SK-N-SH (cell line): ENCODE measurements around the gene HYPK. TPM values are rescaled to one million over a fixed set of nuclear protein-coding genes. Genes with fewer than 3 reads are reported as not detected.

Experiments
- CTCF ChIA-PET: fragments of 300-600, 350-600 bp; formaldehyde crosslinking; extraction: SDS; loops from one replicate; lab custom pipeline; 2021; lab: Yijun Ruan, JAX
- POLR2A ChIA-PET: fragments of 350-600 bp; sonication (Branson Sonifier 250); formaldehyde crosslinking; extraction: SDS; loops from one replicate; lab custom pipeline; 2020; ENCODE audit warnings: antibody characterized with exemption, inconsistent platforms; lab: Yijun Ruan, JAX
- DNase-seq: peaks from one replicate; pipeline ENCODE4 v3.0.0; 2012
- H2AFZ ChIP-seq: fragments of 200-600 bp; sonication (generic); 2 replicates; pipeline ENCODE4 v1.8.1; 2016; ENCODE audit warnings: antibody characterized with exemption, mild to moderate bottlenecking, low read depth
- H3F3A ChIP-seq: fragments of 200-600 bp; sonication (generic); replicated peaks from 2 replicates; pipeline ENCODE3; 2016; ENCODE audit warnings: antibody characterized with exemption, mild to moderate bottlenecking; ENCODE audit not compliant: insufficient read depth
- H3K27ac ChIP-seq, 2 experiments: fragments of 200-500 bp in 1 of 2; fragments of 200-600 bp in 1 of 2; sonication (Bioruptor generic) in 1 of 2; sonication (generic), shearing (Covaris generic) in 1 of 2; 2 replicates each; pipeline versions ENCODE4 v1.5.1 to v1.6.1; 2014 to 2016; ENCODE audit warnings: low read depth in 2 of 2, inconsistent platforms in 1 of 2, low read length in 1 of 2, mild to moderate bottlenecking in 1 of 2, mixed read lengths in 1 of 2
- H3K27me3 ChIP-seq: fragments of 200-600 bp; sonication (generic), shearing (Covaris generic); 2 replicates; pipeline ENCODE4 v1.6.1; 2016; ENCODE audit warnings: mixed run types; ENCODE audit not compliant: insufficient read depth
- H3K36me3 ChIP-seq, 2 experiments: fragments of 200-500 bp in 1 of 2; fragments of 200-600 bp in 1 of 2; sonication (Bioruptor generic) in 1 of 2; sonication (generic) in 1 of 2; replicated peaks in 1 of 2; 2 replicates each; pipeline versions ENCODE3 to v1.5.1; 2014 to 2016; ENCODE audit warnings: low read length in 1 of 2, mild to moderate bottlenecking in 1 of 2; ENCODE audit not compliant: insufficient read depth in 2 of 2, control insufficient read depth in 1 of 2
- H3K4me1 ChIP-seq, 2 experiments: fragments of 200-500 bp in 1 of 2; fragments of 200-600 bp in 1 of 2; sonication (Bioruptor generic) in 1 of 2; sonication (generic), shearing (Covaris generic) in 1 of 2; 2 replicates each; pipeline versions ENCODE4 v1.5.1 to v1.6.1; 2014 to 2016; ENCODE audit warnings: low read depth in 1 of 2, low read length in 1 of 2, mixed run types in 1 of 2; ENCODE audit not compliant: insufficient read depth in 2 of 2, control insufficient read depth in 1 of 2
- H3K4me2 ChIP-seq: fragments of 200-600 bp; sonication (generic), shearing (Covaris generic); 2 replicates; pipeline ENCODE4 v1.6.1; 2017; ENCODE audit warnings: mixed run types
- H3K4me3 ChIP-seq, 2 experiments: fragments of 200-500 bp in 1 of 2; fragments of 200-600 bp in 1 of 2; sonication (Bioruptor generic) in 1 of 2; sonication (generic), shearing (Covaris generic) in 1 of 2; 2 replicates each; pipeline versions ENCODE4 v1.5.1 to v1.8.1; 2014 to 2016; ENCODE audit warnings: low read depth in 2 of 2, inconsistent platforms in 1 of 2, low read length in 1 of 2, mild to moderate bottlenecking in 1 of 2, mixed read lengths in 1 of 2, moderate library complexity in 1 of 2
- H3K79me2 ChIP-seq: fragments of 200-600 bp; sonication (generic); 2 replicates; pipeline ENCODE4 v1.8.1; 2017; ENCODE audit warnings: mild to moderate bottlenecking; ENCODE audit not compliant: insufficient read depth
- H3K9ac ChIP-seq: fragments of 200-600 bp; sonication (generic); 2 replicates; pipeline ENCODE4 v1.6.1; 2017; ENCODE audit warnings: mixed run types
- H3K9me2 ChIP-seq: fragments of 200-600 bp; sonication (generic); 2 replicates; pipeline ENCODE4 v1.6.1; 2017; ENCODE audit warnings: mixed run types
- H3K9me3 ChIP-seq: fragments of 200-600 bp; sonication (generic); 2 replicates; pipeline ENCODE4 v1.6.1; 2017; ENCODE audit warnings: mixed run types, mild to moderate bottlenecking, moderate library complexity
- H4K20me1 ChIP-seq: fragments of 200-600 bp; sonication (generic); 2 replicates; pipeline ENCODE4 v1.6.1; 2017; ENCODE audit warnings: mild to moderate bottlenecking, mixed run types; ENCODE audit not compliant: insufficient read depth
- CHD2 ChIP-seq: fragments of 150-350 bp; IDR thresholded peaks from 2 replicates; pipeline ENCODE4 v1.6.1; 2018; ENCODE audit warnings: low read length; ENCODE audit not compliant: partially characterized antibody
- ELF1 ChIP-seq: IDR thresholded peaks from 2 replicates; pipeline ENCODE4 v1.4.0; 2012
- EP300 ChIP-seq, 2 experiments: IDR thresholded peaks; 2 replicates each; pipeline versions ENCODE4 v1.4.0 to v1.6.1; 2012; ENCODE audit warnings: borderline replicate concordance in 1 of 2, low read depth in 1 of 2, low read length in 1 of 2
- EZH2phosphoT487 ChIP-seq: fragments of 200-600 bp; sonication (generic); IDR thresholded peaks from 2 replicates; pipeline ENCODE4 v1.6.1; 2017; ENCODE audit warnings: low read depth, mixed run types, mild to moderate bottlenecking, antibody characterized with exemption, moderate library complexity, borderline replicate concordance
- FOXJ3 ChIP-seq: sonication (generic); formaldehyde crosslinking; IDR thresholded peaks from 2 replicates; pipeline ENCODE4 v1.5.1; 2020; ENCODE audit warnings: mild to moderate bottlenecking, missing genetic modification reagents
- GABPA ChIP-seq: IDR thresholded peaks from 2 replicates; pipeline ENCODE4 v1.4.0; 2012; ENCODE audit warnings: low read depth, mild to moderate bottlenecking
- GATA2 ChIP-seq: sonication (generic); formaldehyde crosslinking; IDR thresholded peaks from 2 replicates; pipeline ENCODE4 v1.5.0; 2020; ENCODE audit warnings: mild to moderate bottlenecking, missing genetic modification reagents
- MEF2A ChIP-seq: IDR thresholded peaks from 2 replicates; pipeline ENCODE4 v1.4.0; 2012; ENCODE audit warnings: low read depth, borderline replicate concordance
- MXI1 ChIP-seq: IDR thresholded peaks from 2 replicates; pipeline ENCODE4 v1.6.1; 2012; ENCODE audit warnings: mild to moderate bottlenecking, low read depth, low read length, improper control_type of control experiment
- NRF1 ChIP-seq: IDR thresholded peaks from 2 replicates; pipeline ENCODE4 v1.6.1; 2012; ENCODE audit warnings: low read depth, mild to moderate bottlenecking, low read length
- POLR2AphosphoS5 ChIP-seq: IDR thresholded peaks from 2 replicates; pipeline ENCODE4 v1.6.1; 2012; ENCODE audit warnings: low read depth, low read length
- RAD21 ChIP-seq: IDR thresholded peaks from 2 replicates; pipeline ENCODE4 v1.6.1; 2012; ENCODE audit warnings: mild to moderate bottlenecking, low read length
- RFX5 ChIP-seq: IDR thresholded peaks from 2 replicates; pipeline ENCODE4 v1.6.1; 2012; ENCODE audit warnings: mild to moderate bottlenecking, improper control_type of control experiment, low read length
- RXRA ChIP-seq: IDR thresholded peaks from 2 replicates; pipeline ENCODE4 v1.4.0; 2012; ENCODE audit warnings: low read depth, mild to moderate bottlenecking, borderline replicate concordance
- SIN3A ChIP-seq: IDR thresholded peaks from 2 replicates; pipeline ENCODE4 v1.6.1; 2012; ENCODE audit warnings: low read depth, mild to moderate bottlenecking, low read length, moderate library complexity, borderline replicate concordance
- TCF12 ChIP-seq: IDR thresholded peaks from 2 replicates; pipeline ENCODE4 v1.4.0; 2012
- YY1 ChIP-seq: IDR thresholded peaks from 2 replicates; pipeline ENCODE4 v1.4.0; 2012; ENCODE audit warnings: low read depth, mild to moderate bottlenecking
- WGBS: methylation state at CpG from one replicate; pipeline ENCODE4 v1.1.6; 2017; ENCODE audit warnings: low lambda C conversion rate; 5-methylcytosine and 5-hydroxymethylcytosine counted together
- polyA plus RNA-seq, 3 experiments: library from polyadenylated mRNA; depleted of rRNA; stranded (reverse); fragments of >200 nt; gene quantifications; 2 replicates each; pipeline ENCODE4 v1.2.3, GENCODE V29; 2012
- TF ChIP-seq, protein P1 (sequence below): IDR thresholded peaks from 2 replicates; pipeline ENCODE4 v1.6.1; 2012; ENCODE audit warnings: mild to moderate bottlenecking, low read depth, low read length, moderate library complexity
- TF ChIP-seq, protein P2 (sequence below): IDR thresholded peaks from 2 replicates; pipeline ENCODE4 v1.4.0; 2012; ENCODE audit warnings: low read depth, borderline replicate concordance

Gene HYPK
- polyA plus RNA-seq, 1 of the 3 experiments (the other 2 are of a cell fraction): 11.5 TPM

DNA sequence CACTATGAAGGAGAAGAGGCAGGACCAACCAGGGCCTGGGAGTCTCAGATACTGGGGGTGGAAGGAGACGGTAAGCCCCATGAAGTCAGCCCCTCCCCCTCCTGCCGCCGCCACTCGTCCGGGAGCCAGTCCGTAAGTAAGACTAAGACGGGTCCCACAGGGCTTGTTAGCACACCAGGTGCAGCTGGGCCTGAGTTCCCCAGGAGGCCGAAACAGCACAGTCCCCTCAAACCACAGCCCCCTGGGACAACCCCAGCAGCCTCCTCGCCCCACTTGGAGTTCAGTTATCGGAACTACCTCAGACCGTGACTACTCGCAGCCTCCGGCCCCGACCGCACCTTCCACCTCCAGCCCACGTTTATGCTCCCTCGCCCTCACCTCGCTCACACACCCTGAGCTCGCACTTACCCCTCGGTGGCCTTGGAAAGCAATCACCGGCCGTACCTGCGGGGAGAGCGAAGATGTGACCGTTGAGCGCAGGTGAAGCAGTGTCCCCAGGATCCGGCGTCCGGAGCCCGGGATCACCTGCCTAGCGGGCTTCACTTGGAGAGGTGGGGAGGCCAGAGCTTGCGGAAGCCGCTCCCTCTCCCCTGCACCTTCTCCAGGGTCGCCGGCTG lies 24.2 kb upstream of the HYPK start:
- no peaks in the 10 kb centered on the region for H4K20me1 ChIP-seq
- no peak overlapping the region for H3K27ac ChIP-seq
- no peak for TF ChIP-seq MEF2A
- no peak for TF ChIP-seq ELF1
- no peak for TF ChIP-seq SIN3A
- TF ChIP-seq TCF12: no peak
- TF ChIP-seq CHD2: no peak
- no peak for TF ChIP-seq EP300 (IDR thresholded peaks at IDR 0.05; ENCODE audit: borderline replicate concordance in 1 of 2, low read depth in 1 of 2, low read length in 1 of 2)
- TF ChIP-seq, protein P1, sequence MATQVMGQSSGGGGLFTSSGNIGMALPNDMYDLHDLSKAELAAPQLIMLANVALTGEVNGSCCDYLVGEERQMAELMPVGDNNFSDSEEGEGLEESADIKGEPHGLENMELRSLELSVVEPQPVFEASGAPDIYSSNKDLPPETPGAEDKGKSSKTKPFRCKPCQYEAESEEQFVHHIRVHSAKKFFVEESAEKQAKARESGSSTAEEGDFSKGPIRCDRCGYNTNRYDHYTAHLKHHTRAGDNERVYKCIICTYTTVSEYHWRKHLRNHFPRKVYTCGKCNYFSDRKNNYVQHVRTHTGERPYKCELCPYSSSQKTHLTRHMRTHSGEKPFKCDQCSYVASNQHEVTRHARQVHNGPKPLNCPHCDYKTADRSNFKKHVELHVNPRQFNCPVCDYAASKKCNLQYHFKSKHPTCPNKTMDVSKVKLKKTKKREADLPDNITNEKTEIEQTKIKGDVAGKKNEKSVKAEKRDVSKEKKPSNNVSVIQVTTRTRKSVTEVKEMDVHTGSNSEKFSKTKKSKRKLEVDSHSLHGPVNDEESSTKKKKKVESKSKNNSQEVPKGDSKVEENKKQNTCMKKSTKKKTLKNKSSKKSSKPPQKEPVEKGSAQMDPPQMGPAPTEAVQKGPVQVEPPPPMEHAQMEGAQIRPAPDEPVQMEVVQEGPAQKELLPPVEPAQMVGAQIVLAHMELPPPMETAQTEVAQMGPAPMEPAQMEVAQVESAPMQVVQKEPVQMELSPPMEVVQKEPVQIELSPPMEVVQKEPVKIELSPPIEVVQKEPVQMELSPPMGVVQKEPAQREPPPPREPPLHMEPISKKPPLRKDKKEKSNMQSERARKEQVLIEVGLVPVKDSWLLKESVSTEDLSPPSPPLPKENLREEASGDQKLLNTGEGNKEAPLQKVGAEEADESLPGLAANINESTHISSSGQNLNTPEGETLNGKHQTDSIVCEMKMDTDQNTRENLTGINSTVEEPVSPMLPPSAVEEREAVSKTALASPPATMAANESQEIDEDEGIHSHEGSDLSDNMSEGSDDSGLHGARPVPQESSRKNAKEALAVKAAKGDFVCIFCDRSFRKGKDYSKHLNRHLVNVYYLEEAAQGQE: no peak
- no peak for TF ChIP-seq EZH2phosphoT487
- no peak for TF ChIP-seq GATA2 (CRISPR knock-in tag)
- no peak for TF ChIP-seq GABPA
- TF ChIP-seq, protein P2, sequence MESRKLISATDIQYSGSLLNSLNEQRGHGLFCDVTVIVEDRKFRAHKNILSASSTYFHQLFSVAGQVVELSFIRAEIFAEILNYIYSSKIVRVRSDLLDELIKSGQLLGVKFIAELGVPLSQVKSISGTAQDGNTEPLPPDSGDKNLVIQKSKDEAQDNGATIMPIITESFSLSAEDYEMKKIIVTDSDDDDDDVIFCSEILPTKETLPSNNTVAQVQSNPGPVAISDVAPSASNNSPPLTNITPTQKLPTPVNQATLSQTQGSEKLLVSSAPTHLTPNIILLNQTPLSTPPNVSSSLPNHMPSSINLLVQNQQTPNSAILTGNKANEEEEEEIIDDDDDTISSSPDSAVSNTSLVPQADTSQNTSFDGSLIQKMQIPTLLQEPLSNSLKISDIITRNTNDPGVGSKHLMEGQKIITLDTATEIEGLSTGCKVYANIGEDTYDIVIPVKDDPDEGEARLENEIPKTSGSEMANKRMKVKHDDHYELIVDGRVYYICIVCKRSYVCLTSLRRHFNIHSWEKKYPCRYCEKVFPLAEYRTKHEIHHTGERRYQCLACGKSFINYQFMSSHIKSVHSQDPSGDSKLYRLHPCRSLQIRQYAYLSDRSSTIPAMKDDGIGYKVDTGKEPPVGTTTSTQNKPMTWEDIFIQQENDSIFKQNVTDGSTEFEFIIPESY: no peak
- TF ChIP-seq RFX5: no peak
- TF ChIP-seq POLR2AphosphoS5: no peak
- no peak for TF ChIP-seq MXI1
- no peak for TF ChIP-seq NRF1
- TF ChIP-seq FOXJ3: no peak
- no peak for TF ChIP-seq YY1
- TF ChIP-seq RAD21: no peak
- TF ChIP-seq RXRA: no peak
- TF ChIP-seq, all 33 proteins: peak for 0
- Histone ChIP-seq H3K9ac (no peak overlapping the region), H3K9me3 (no peaks in the 10 kb centered on the region), H3K27me3 (no peaks in the 10 kb centered on the region), H2AFZ (no peak overlapping the region), H3K79me2 (no peaks in the 10 kb centered on the region), H3F3A (peaks cover 40% of the 10 kb centered on the region), H3K4me3 (no peak overlapping the region), H3K4me1 (peaks cover 0 to 3% of the 10 kb centered on the region in 2 experiments; a peak in 1 of 4 replicates), H3K4me2 (no peak overlapping the region), H3K36me3 (peaks cover 16 to 25% of the 10 kb centered on the region in 2 experiments), H3K9me2 (no peaks in the 10 kb centered on the region)
- WGBS: 93% methylated on average over 24 of the region's 35 CpGs
- ChIA-PET POLR2A (interaction anchor here (1.3 kb wide), 1 partner anchor 13 kb away, joined by 3 read pairs; no protein-coding TSS in a partner anchor), CTCF (interaction anchor here (0.6 to 3.0 kb wide), 6 partner anchors 10 to 691 kb away, joined by 3 to 13 read pairs (median 6); no protein-coding TSS in a partner anchor)
- no peak for DNase-seq
